Measurements from ENCODE around the gene PIN1.
"Not testable (repeated sequence)": the region's sequence is repeated elsewhere in the genome, so short reads cannot be mapped to it uniquely, and the experiment has no call there.

PIN1 gene

DNA sequence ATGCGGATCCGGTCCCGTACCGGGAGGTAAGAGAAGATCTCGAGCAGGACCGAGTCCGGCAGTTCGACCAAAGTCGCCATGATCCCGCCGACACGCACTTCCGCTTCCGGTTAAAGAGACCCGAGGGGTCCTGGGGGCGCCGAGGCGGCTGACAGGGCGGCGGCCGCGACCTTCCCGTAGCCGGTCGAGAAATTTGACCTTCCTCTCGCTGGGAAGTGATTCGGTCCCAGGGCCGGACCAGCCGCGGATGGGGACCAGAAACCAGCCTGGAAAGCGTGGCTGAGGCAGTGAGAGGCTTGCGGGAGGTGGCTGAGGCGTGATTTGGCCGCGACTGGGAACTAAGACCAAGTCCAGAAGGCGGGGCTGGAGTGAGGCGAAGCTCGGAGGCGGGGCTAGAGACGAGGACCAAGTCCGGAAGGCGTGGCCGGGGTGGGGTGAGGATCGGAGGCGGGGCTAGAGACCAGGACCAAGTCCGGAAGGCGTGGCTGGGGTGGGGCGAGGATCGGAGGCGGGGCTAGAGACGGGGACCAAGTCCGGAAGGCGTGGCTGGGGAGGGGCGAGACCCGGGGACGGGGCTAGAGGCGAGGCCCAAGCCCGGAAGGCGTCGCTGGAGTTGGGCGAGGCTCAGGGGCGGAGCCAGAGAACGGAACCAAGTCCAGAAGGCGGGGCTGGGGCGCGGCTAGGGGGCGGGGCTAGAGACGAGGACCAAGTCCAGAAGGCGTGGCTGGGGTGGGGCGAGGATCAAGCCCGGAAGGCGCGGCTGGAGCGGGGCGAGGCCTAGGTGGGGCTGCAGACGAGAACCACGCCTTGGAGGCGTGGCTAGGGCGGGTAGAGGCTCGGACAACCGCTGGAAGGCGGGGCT, 16.2 kb upstream of the PIN1 start, which contains the start of gene FBXL12:
Gene FBXL12, minus strand, starts transcription at position 346 of the 862 bp plus-strand sequence. Its CDS starts 266 bp downstream, at position 80.
- DNase-seq (ENCODE audit: low read depth, low spot score): peak; percentile 100

DNA sequence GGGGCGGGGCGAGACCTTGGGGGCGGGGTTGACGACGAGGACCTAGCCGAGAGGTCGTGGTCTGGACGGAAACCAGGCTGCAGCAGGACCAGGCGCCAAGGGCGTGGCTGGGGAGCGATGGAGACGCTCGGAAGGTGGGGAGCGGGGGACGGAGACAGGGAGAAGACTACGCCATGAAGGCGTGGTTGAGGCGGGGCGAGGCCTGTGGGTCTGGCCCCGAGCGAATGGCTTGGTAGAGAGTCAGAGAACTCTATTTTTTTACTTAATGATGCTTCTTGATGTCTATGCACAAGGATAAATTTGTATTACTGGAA, 15.6 kb upstream of the PIN1 start:
- DNase-seq (ENCODE audit: low read depth, low spot score): no peak

DNA sequence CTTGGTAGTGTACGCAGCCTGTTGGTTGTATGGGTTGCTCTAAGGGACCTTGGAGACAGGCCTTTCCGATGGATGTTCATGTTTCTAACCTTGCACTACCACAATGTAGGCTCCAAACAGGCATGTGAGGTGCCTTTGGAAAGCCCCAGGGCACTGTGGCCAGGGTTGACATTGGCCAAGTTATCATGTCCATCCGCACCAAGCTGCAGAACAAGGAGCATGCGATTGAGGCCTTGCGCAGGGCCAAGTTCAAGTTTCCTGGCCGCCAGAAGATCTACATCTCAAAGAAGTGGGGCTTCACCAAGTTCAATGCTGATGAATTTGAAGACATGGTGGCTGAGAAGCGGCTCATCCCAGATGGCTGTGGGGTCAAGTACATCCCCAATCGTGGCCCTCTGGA, 15.1 kb upstream of the PIN1 start:
- not testable (repeated sequence) for DNase-seq (ENCODE audit: low read depth, low spot score)

DNA sequence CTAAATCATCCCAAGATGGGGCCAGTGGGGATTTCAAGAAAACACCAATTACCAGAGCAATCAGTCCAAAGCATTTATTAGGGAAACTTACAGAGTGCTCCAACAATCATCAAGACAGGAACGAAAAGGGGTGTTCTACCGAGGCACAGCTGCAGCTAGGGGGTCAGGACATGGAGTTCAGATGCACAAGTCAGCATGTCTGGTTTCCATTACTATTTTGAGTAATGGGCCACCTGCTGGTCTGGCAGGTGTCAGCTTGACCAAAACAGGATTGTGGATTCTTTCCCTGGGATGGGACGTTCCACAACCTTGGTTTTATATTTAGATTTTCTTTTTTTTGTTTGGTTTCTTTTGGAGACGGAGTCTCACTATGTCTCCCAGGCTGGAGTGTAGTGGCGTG, 11.3 kb upstream of the PIN1 start:
- no peak for DNase-seq (ENCODE audit: low read depth, low spot score)

- peak; percentile 72 for DNase-seq (ENCODE audit: low read depth, low spot score)
Observed at GRCh38 chr19:9827289-9828238, 7.6 kb upstream of the PIN1 start, which contains the start of gene UBL5. Gene UBL5 (plus strand): TSS chr19:9827918. CDS start chr19:9828338, 420 bp downstream.

DNA sequence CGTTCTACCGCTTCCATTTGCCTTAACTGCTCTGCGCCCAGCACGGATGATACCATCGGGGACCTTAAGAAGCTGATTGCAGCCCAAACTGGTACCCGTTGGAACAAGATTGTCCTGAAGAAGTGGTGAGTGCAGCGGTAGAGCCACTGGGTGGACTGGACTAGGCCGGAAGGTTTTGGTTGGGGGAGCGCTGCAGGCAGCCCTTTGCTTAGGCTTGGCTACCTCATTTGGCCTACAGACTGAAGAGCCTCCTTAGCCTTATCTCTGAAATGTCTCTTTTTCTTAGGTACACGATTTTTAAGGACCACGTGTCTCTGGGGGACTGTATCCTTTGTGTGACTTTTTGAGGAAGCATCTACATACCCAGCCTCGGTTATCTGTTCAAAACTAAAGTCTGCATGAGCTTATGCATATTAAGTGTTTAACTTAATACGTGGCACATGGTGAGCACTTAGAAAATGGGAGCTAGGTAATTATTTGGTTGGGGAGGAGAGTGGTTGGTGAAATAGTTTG, 6.5 kb upstream of the PIN1 start:
- no peak for DNase-seq (ENCODE audit: low read depth, low spot score)

DNA sequence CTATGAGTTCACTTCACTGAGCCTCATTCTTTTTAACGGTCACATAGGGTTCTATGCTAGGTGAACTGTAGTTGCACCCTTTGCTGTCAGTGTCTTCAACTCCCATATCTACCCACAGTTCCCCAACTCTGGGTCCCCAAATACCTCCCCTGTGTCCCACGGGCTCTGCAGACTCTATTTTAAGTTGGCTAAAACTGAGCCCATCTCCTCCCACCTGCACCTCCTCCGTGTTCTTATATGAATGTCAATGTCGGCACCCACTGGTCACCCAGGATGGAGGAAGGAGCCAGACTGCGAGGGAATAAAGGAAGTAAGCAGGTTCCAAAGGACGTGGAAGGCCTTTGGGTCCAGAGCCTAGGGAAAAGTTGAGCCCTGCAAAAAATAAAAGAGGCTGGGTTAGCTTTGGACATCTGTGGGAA, 802 bp upstream of the PIN1 start:
- no peak for DNase-seq (ENCODE audit: low read depth, low spot score)

DNA sequence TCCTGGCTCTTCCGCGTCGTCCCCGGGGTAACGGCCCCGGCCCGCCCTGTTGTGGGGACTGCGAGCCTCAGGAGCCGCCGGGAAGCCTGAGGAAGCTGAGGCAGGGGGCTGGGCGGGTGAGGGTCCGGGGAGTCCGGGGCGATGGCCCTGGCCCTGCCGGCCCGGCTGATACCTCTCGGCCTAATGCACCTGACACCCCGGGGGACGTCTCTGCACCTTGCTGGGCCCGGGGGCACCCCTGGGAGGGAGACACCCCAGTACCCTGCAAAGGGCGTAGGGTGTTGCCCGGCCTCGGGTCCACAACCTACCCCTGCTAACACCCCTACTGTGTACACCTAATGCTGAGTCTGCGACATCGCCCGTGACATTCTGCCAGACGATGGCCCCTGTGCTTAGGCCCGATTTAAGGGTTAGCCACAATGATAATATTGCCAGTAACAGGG, 410 bp downstream of the PIN1 start:
- no peak for DNase-seq (ENCODE audit: low read depth, low spot score)

DNA sequence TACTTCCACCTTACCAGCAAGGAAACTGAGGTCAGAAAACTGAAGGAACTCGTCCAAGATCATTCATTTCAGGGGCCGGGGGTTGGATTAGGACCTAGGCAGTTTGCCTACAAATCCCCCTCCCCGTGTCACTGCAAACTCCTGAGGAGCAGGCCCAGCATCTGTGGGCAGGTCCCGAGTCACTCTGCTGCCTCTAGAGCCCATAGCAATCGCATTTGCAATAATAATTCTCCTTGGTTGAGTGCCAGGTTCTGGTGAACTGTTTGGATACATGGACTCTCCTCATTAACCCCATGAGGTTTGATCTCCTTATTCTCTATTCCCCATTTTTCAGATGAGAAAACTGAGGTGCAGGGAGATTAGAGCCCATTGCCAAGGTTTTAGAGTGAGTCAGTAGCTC, 903 bp downstream of the PIN1 start:
- no peak for DNase-seq (ENCODE audit: low read depth, low spot score)

DNA sequence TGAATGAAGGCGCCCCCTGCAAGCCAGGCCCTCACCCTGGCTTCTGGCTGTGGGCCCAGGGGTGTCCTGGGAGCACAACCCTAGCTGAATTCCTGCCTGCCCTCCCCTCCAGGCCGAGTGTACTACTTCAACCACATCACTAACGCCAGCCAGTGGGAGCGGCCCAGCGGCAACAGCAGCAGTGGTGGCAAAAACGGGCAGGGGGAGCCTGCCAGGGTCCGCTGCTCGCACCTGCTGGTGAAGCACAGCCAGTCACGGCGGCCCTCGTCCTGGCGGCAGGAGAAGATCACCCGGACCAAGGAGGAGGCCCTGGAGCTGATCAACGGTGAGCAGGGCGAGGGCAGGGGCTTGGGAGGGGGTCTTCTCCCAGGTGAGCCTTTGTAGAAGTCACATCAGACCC, 3.2 kb downstream of the PIN1 start:
- no peak for DNase-seq (ENCODE audit: low read depth, low spot score)

DNA sequence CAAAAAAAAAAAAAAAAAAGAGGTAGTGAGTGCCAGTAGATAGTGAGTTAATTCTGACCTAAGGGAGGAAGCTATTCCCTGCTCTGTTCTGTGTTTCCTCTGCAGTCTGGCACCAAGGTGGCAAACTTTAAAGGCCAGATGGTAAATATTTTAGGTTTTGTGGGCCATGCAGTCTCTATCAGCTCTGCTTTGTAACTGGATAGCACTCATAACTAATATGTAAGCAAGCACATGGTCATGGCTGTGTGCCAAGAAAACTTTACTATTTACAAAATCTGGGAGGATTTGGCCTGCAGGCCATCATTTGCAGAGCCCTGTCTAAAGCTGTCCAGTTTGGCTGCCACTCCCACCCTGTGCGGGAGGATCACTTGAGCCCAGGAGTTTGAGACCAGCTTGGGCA, 4.3 kb downstream of the PIN1 start:
- DNase-seq (ENCODE audit: low read depth, low spot score): no peak

DNA sequence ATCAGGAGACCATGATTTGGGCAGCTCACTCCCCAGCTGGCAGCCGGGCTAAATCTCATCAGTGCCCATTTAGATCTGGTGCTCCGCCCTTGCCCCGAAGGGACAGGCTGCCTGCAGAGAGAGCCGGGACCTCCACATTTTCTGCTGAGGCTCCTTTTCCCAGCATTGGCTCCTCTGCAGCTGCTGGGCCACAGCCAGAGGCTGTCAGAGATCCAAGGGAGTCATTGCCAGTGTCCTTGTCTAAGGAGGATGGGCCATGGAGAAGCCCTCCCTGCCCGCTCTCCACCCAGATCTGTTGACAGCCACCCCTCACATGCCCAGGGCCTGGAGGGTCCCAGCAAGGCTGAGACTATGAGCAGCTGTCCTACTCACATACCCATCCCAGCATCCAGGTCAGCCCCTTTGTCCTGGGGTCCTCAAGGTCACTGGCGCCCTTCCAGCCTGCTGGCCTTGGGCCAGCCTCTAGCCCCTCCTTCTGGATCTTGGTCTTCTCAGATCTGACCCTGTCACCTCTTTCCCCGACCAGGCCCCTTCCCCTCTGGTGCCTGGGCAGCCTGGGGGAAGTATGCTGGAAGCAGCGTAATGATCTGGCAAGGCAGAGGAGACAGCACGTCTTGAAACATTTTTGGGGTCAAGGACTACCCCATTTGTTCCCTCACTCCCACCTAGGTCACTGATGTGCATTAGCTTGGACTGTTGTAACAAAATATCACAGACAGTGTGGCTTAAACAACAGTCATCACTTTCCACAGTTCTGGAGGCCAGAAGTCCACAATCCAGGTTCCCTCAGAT, 7.9 kb downstream of the PIN1 start:
- DNase-seq (ENCODE audit: low read depth, low spot score): no peak

DNA sequence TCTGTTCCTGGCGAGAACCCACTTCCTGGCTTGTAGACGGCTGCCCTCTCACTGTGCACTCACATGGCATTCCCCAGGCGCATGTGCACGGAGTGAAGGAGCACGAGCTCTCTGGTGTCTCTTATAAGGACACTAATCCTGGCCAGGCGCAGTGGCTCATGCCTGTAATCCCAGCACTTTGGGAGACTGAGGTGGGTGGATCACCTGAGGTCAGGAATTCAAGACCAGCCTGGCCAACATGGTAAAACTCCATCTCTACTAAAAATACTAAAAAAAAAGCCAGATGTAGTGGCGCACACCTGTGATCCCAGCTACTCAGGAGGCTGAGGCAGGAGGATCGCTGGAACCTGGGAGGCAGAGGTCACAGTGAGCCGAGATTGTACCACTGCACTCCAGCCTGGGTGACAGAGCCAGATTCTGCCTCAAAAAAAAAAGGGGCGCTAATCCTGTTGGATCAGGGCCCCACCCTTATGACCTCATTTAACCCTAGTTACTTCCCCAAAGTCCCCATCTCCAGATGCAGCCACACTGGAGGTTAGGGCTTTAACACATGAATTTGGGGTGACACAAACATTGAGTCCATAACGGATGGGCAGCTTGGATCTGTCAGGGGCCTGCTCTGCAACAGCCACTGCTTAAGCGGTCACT, 8.6 kb downstream of the PIN1 start:
- DNase-seq (ENCODE audit: low read depth, low spot score): not testable (repeated sequence)

- DNase-seq (ENCODE audit: low read depth, low spot score): no peak
Observed at GRCh38 chr19:9847087-9847671, 12.1 kb downstream of the PIN1 start.

- DNase-seq (ENCODE audit: low read depth, low spot score): no peak
Observed at GRCh38 chr19:9848060-9848459, 12.9 kb downstream of the PIN1 start.

DNA sequence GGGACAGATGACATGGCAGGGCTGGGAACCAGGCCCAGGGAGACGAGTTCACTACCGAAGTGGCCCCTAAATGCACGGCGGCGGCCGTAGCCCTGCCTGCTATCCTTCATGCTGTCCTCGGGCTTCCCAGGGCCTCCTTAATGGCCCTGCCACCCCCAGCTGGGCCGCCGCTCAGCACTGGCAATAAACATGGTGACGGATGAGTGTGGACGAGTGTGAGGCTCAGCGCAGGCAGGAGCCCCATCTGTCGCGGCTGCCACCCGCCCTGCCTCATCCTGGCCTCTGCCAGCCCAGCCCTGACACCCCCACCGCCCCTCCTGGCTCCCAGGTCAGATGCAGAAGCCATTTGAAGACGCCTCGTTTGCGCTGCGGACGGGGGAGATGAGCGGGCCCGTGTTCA, 13.6 kb downstream of the PIN1 start:
- no peak for DNase-seq (ENCODE audit: low read depth, low spot score)

DNA sequence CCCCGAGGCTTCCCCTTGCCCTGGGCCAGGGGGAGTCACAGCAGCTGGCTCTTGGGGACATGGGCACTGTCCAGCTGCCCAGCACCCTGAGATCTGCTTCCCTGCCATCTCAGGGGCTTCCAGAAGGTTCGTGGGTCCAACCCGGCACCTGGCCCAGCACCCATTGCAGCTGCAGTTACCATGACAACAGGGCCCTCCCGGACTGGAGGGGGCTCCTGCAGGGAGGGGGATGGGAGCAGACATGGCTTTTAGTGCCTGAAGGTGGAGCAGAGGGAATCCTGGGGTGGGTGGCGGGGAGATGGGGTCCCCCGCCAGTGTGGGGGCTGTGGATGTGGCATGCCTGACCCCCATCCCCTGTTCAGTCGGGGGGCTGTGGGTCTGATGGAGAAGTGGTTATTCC, 14.7 kb downstream of the PIN1 start:
- no peak for DNase-seq (ENCODE audit: low read depth, low spot score)

GRCh38 chr19:9850235-9850959, 15.3 kb downstream of the PIN1 start:
- DNase-seq (ENCODE audit: low read depth, low spot score): no peak

GRCh38 chr19:9854282-9854846, 19.2 kb downstream of the PIN1 start:
- no peak for DNase-seq (ENCODE audit: low read depth, low spot score)
